Hematopoietic multipotent progenitor cell treated with erythropoietin and hydrocortisone succinate and interleukin-3 and kit ligand, for 17 days (in vitro differentiated cells): ENCODE measurements around the gene EYS.
"Not testable (repeated sequence)": the region's sequence is repeated elsewhere in the genome, so short reads cannot be mapped to it uniquely, and the experiment has no call there.

Source experiments
- DNase-seq: peaks from one replicate; pipeline ENCODE4 v3.0.0-alpha.2; 2015; ENCODE audit warnings: low spot score

Gene EYS

GRCh38 chr6:65081756-65082155 lies 625.3 kb downstream of the EYS start:
- DNase-seq, result no peak

- no peak for DNase-seq
Observed at GRCh38 chr6:65075705-65076230, 631.3 kb downstream of the EYS start.

- no peak for DNase-seq
Observed at GRCh38 chr6:65072500-65072899, 634.5 kb downstream of the EYS start.

- DNase-seq, result no peak
Observed at GRCh38 chr6:65071480-65071879, 635.5 kb downstream of the EYS start.

- DNase-seq, result no peak
Observed at GRCh38 chr6:65064844-65065243, 642.2 kb downstream of the EYS start.

GRCh38 chr6:65059568-65059967 lies 647.5 kb downstream of the EYS start:
- DNase-seq, result no peak

GRCh38 chr6:65055545-65055944 lies 651.5 kb downstream of the EYS start:
- DNase-seq, result no peak

GRCh38 chr6:65052626-65053025 lies 654.4 kb downstream of the EYS start:
- no peak for DNase-seq

- DNase-seq, result no peak
Observed at GRCh38 chr6:65045801-65046200, 661.2 kb downstream of the EYS start.

- no peak for DNase-seq
Observed at GRCh38 chr6:65014006-65014405, 693.0 kb downstream of the EYS start.

GRCh38 chr6:65006788-65007187 lies 700.2 kb downstream of the EYS start:
- no peak for DNase-seq

- no peak for DNase-seq
Observed at GRCh38 chr6:65004283-65004682, 702.7 kb downstream of the EYS start.

- DNase-seq, result not testable (repeated sequence)
Observed at GRCh38 chr6:65002882-65003281, 704.1 kb downstream of the EYS start.

- DNase-seq, result no peak
Observed at GRCh38 chr6:65000815-65001214, 706.2 kb downstream of the EYS start.

GRCh38 chr6:64998204-64998603 lies 708.8 kb downstream of the EYS start:
- DNase-seq, result no peak

GRCh38 chr6:64996301-64996700 lies 710.7 kb downstream of the EYS start:
- no peak for DNase-seq

GRCh38 chr6:64990652-64991304 lies 716.2 kb downstream of the EYS start:
- DNase-seq, result no peak

- no peak for DNase-seq
Observed at GRCh38 chr6:64988148-64988547, 718.9 kb downstream of the EYS start.

- DNase-seq, result no peak
Observed at GRCh38 chr6:64987066-64987465, 720.0 kb downstream of the EYS start.

- DNase-seq, result no peak
Observed at GRCh38 chr6:64985726-64986125, 721.3 kb downstream of the EYS start.

GRCh38 chr6:64984948-64985347 lies 722.1 kb downstream of the EYS start:
- DNase-seq, result no peak

GRCh38 chr6:64983089-64983488 lies 723.9 kb downstream of the EYS start:
- DNase-seq, result no peak

- no peak for DNase-seq
Observed at GRCh38 chr6:64973142-64973541, 733.9 kb downstream of the EYS start.

- no peak for DNase-seq
Observed at GRCh38 chr6:64969139-64969538, 737.9 kb downstream of the EYS start.
